ENCODE results near the gene LRRC56. TPM values are rescaled to one million over a fixed set of nuclear protein-coding genes. Genes with fewer than 3 reads are reported as not detected.

The LRRC56 gene
- total and polyA plus RNA-seq, 2 of the 13 experiments (the other 11 are each of a cell fraction or from before 2014, with no cell fraction given): 0.11 to 0.29 TPM

DNA sequence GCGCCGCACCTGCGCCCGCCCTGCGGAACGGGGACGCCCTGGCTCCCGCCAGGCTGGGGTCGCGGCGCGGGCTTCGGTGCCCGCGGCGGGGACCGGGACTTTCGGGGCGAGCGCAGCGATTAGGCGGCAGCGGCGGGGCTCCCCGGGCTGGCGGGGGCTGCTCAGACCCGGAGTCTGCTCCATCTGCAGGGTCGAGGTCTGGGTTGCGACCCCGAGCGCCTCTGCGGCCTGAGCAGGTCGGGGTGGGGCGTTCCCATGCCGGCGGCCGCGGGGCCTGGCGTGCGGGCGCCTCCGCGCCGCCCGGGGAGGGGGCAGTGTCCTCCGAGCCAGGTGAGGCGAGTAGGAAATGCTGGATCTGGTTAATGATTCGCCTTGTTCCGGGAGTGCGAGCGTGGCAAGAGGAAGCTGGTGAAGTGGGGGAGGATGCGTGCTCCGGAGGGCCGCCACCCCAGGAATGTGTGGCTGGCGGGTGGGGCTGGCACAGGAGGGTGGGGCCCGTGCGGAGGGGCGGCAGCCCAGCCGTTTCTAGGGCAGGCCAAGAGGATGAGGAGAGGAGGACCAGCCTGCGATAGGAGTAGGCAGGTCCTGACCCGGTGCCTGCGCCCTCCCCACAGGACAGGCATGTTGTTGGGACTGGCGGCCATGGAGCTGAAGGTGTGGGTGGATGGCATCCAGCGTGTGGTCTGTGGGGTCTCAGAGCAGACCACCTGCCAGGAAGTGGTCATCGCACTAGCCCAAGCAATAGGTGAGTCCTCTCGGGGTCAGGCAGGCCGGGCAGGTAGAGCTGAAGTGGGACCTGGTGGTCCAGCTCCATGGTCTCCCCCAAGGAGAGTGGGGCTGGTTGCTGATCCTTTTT is 24.0 kb downstream of the LRRC56 start (continued):
- TF ChIP-seq ZNF343 (CRISPR knock-in tag; IDR thresholded peaks at IDR 0.05) (peak; percentile 47; the same call in 1 of the 2 replicates), ARNT (IDR thresholded peaks at IDR 0.05) (no peak), ZNF878 (CRISPR knock-in tag; IDR thresholded peaks at IDR 0.05) (0 out of 2 replicates have a peak, but pooled peaks have one; percentile 54), TBX3 (IDR thresholded peaks at IDR 0.05; ENCODE audit: borderline replicate concordance) (no peak), HNF4G (IDR thresholded peaks at IDR 0.05; ENCODE audit: borderline replicate concordance, low read depth, low read length) (no peak), HNF4G (CRISPR knock-in tag; IDR thresholded peaks at IDR 0.05; ENCODE audit: borderline replicate concordance, low read depth) (no peak), PHF20 (CRISPR knock-in tag; IDR thresholded peaks at IDR 0.05) (no peak), ZNF484 (CRISPR knock-in tag; IDR thresholded peaks at IDR 0.05; ENCODE audit: borderline replicate concordance, low read depth) (no peak), ZNF713 (CRISPR knock-in tag; IDR thresholded peaks at IDR 0.05) (no peak), ZFP62 (CRISPR knock-in tag; IDR thresholded peaks at IDR 0.05) (no peak), LCORL (IDR thresholded peaks at IDR 0.05) (no peak), LCORL (CRISPR knock-in tag; IDR thresholded peaks at IDR 0.05) (peak; percentile 42), SMC3 (IDR thresholded peaks at IDR 0.05; ENCODE audit: low read length) (no peak), ZNF260 (CRISPR knock-in tag; IDR thresholded peaks at IDR 0.05; ENCODE audit: borderline replicate concordance, low read depth) (no peak), HDAC1 (CRISPR knock-in tag; IDR thresholded peaks at IDR 0.05) (peak; percentile 82), GTF2F1 (IDR thresholded peaks at IDR 0.05; ENCODE audit: low read length) (no peak), ZNF547 (CRISPR knock-in tag; IDR thresholded peaks at IDR 0.05) (no peak; the same call in 1 of the 2 replicates), SIN3B (IDR thresholded peaks at IDR 0.05; ENCODE audit: low read length) (no peak), ZBTB7A (CRISPR knock-in tag; IDR thresholded peaks at IDR 0.05) (no peak), ZNF607 (CRISPR knock-in tag; IDR thresholded peaks at IDR 0.05; ENCODE audit: borderline replicate concordance) (no peak), TP53 (CRISPR knock-in tag; conservative IDR thresholded peaks at IDR 0.05) (no peak), HHEX (CRISPR knock-in tag; IDR thresholded peaks at IDR 0.05) (no peak), ZNF207 (IDR thresholded peaks at IDR 0.05; ENCODE audit: borderline replicate concordance) (no peak), ZNF674 (CRISPR knock-in tag; IDR thresholded peaks at IDR 0.05; ENCODE audit: low read depth) (no peak)
- TF ChIP-seq, protein P1, sequence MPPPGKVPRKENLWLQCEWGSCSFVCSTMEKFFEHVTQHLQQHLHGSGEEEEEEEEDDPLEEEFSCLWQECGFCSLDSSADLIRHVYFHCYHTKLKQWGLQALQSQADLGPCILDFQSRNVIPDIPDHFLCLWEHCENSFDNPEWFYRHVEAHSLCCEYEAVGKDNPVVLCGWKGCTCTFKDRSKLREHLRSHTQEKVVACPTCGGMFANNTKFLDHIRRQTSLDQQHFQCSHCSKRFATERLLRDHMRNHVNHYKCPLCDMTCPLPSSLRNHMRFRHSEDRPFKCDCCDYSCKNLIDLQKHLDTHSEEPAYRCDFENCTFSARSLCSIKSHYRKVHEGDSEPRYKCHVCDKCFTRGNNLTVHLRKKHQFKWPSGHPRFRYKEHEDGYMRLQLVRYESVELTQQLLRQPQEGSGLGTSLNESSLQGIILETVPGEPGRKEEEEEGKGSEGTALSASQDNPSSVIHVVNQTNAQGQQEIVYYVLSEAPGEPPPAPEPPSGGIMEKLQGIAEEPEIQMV (CRISPR knock-in tag; IDR thresholded peaks at IDR 0.05; ENCODE audit: low read depth): no peak
- TF ChIP-seq, protein P2, sequence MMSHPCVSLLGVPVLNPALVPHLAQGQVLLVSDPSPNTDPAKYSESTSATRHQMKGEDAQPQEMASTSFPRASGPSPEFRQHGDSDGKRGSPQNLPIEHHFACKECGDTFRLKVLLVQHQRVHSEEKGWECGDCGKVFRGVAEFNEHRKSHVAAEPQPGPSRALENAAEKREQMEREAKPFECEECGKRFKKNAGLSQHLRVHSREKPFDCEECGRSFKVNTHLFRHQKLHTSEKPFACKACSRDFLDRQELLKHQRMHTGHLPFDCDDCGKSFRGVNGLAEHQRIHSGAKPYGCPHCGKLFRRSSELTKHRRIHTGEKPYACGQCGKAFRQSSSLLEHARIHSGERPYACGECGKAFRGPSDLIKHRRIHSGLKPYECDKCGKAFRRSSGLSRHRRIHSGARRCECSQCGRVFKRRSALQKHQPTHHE (CRISPR knock-in tag; IDR thresholded peaks at IDR 0.05; ENCODE audit: borderline replicate concordance): no peak
- TF ChIP-seq, protein P3, sequence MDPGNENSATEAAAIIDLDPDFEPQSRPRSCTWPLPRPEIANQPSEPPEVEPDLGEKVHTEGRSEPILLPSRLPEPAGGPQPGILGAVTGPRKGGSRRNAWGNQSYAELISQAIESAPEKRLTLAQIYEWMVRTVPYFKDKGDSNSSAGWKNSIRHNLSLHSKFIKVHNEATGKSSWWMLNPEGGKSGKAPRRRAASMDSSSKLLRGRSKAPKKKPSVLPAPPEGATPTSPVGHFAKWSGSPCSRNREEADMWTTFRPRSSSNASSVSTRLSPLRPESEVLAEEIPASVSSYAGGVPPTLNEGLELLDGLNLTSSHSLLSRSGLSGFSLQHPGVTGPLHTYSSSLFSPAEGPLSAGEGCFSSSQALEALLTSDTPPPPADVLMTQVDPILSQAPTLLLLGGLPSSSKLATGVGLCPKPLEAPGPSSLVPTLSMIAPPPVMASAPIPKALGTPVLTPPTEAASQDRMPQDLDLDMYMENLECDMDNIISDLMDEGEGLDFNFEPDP (CRISPR knock-in tag; conservative IDR thresholded peaks at IDR 0.05): no peak
- TF ChIP-seq, protein P4, sequence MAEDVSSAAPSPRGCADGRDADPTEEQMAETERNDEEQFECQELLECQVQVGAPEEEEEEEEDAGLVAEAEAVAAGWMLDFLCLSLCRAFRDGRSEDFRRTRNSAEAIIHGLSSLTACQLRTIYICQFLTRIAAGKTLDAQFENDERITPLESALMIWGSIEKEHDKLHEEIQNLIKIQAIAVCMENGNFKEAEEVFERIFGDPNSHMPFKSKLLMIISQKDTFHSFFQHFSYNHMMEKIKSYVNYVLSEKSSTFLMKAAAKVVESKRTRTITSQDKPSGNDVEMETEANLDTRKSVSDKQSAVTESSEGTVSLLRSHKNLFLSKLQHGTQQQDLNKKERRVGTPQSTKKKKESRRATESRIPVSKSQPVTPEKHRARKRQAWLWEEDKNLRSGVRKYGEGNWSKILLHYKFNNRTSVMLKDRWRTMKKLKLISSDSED (CRISPR knock-in tag; IDR thresholded peaks at IDR 0.05): no peak
